ENCODE data around the gene ASGR2. TPM values are rescaled to one million over a fixed set of nuclear protein-coding genes. Genes with fewer than 3 reads are reported as not detected.

Gene ASGR2, protein sequence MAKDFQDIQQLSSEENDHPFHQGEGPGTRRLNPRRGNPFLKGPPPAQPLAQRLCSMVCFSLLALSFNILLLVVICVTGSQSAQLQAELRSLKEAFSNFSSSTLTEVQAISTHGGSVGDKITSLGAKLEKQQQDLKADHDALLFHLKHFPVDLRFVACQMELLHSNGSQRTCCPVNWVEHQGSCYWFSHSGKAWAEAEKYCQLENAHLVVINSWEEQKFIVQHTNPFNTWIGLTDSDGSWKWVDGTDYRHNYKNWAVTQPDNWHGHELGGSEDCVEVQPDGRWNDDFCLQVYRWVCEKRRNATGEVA
- 2.2 TPM for total RNA-seq

DNA sequence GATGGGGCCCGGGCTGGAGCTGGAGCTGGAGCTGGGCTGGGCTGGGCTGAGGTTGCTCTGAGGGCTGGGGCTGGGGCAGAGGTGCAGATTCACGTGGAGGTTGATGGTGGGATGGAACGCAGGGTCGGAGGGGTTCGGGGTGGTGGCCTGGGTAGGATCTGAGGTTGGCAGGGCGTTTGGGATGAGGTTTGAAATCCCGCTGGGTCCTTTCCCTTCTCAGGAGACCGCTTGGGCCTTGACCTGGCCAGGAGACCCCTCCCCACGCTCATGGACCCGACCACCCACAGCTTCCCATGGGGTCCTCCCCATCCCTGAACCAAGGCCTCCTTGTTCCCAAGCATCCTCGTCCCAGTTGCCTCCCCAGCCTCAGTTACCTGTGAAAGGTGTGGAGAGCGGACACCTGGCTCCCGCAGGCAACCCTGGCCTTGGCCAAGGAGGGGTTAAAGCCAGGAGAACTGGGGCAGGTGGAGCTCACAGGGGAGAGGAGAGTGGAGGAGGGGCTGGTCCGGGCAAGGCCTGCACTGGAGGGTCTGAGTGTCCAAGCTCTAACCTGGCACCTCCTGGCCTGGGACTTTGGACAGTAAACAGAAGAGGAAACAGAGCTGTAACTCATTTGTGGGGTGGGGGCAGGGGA is at the start of gene ASGR2:
ASGR2 (minus strand) TSS at position 582 of the 634 bp plus-strand sequence. CDS start 582 bp downstream, outside the sequence.

DNA sequence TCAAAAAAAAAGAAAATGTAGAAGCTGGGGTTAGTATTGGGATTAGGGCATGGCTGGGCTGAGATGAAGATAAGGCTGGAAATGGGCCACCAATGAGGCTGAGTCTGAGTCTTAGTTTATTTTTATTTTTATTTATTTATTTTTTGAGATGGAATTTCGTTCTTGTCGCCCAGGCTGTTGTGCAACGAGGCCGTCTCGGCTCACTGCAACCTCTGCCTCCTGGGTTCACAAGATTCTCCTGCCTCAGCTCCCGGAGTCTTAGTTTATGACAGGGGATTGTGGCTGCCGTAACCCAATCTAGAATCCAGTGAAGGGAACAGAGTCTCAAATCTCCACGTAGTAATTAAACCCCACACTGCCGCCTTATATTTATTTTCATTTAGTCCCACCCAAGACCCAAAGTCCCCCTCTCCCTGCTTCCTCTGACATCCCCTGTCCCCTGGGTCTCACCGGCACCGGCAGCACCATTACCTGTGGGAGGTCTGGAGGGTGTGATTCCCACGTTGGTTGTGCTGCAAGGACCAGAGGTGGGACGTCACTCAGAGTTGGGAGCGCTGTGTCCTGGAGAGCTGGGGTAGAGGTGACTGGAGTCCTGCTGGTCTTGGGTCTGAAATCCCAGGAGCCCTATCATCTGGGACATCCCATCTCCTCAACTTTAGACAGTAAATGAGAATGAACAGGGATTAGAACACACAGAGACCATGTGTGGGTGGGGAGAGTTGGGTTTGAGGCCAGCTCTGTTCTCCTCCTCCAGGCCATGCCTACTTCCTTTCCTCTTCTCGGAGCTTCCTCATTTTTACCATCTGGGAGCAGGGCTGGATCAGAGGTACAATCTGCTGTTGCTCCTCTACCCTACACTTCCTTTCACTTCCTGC is 34.8 kb downstream of the ASGR2 start, which contains the start of gene CLEC10A:
CLEC10A (minus strand) TSS at position 671 of the 875 bp plus-strand sequence. CDS start 1,439 bp downstream, outside the sequence.

Small RNAs within 50 kb of the gene (small RNA-seq; reads per million reads assigned to genes)
- gene AC120057.1 (ENCODE audit: low replicate concordance) = not detected

Other genes starting within 250 kb of the ASGR2 start
- gene ALOX12, start 118.8 kb downstream of the ASGR2 start, total RNA-seq = 0.64 TPM
- 96.7 TPM for gene RNASEK, start 102.2 kb downstream of the ASGR2 start, total RNA-seq
- gene BCL6B, start 91.8 kb downstream of the ASGR2 start, total RNA-seq = 20.3 TPM
- 1.6 TPM for gene SLC16A13, start 78.8 kb downstream of the ASGR2 start, total RNA-seq
- gene SLC16A11, start 70.7 kb downstream of the ASGR2 start, total RNA-seq = 0.41 TPM
- gene CLEC10A, start 34.6 kb downstream of the ASGR2 start, total RNA-seq = 4.8 TPM
- 5.5 TPM for gene ASGR1, start 64.5 kb upstream of the ASGR2 start, total RNA-seq
- 36.0 TPM for gene DLG4, start 105.0 kb upstream of the ASGR2 start, total RNA-seq
- gene ACADVL, start 105.1 kb upstream of the ASGR2 start, total RNA-seq = 342 TPM
- gene DVL2, start 119.7 kb upstream of the ASGR2 start, total RNA-seq = 73.5 TPM
- 44.4 TPM for gene PHF23, start 124.6 kb upstream of the ASGR2 start, total RNA-seq
- 226 TPM for gene GABARAP, start 127.6 kb upstream of the ASGR2 start, total RNA-seq
- 77.3 TPM for gene CTDNEP1, start 136.9 kb upstream of the ASGR2 start, total RNA-seq
- 27.2 TPM for gene ELP5, start 137.4 kb upstream of the ASGR2 start, total RNA-seq
- gene CLDN7, start 147.7 kb upstream of the ASGR2 start, total RNA-seq = 65.5 TPM
- gene SLC2A4, start 166.9 kb upstream of the ASGR2 start, total RNA-seq = 19.6 TPM
- 2.0 TPM for gene YBX2, start 179.8 kb upstream of the ASGR2 start, total RNA-seq
- 179 TPM for gene EIF5A, start 192.8 kb upstream of the ASGR2 start, total RNA-seq
- 30.4 TPM for gene GPS2, start 200.5 kb upstream of the ASGR2 start, total RNA-seq
- gene NEURL4, start 214.5 kb upstream of the ASGR2 start, total RNA-seq = 31.2 TPM
- 4.8 TPM for gene ACAP1, start 221.7 kb upstream of the ASGR2 start, total RNA-seq
- 7.0 TPM for gene KCTD11, start 237.3 kb upstream of the ASGR2 start, total RNA-seq
- gene TMEM95, start 240.3 kb upstream of the ASGR2 start, total RNA-seq = not detected